ENCODE measurements around the gene NTF3.

GRCh38 chr12:5524769-5525436 lies 93.0 kb downstream of the NTF3 start:
- no peak for TF ChIP-seq TSHZ1 (tag by site-specific recombination; IDR thresholded peaks at IDR 0.05; ENCODE audit: borderline replicate concordance)
- TF ChIP-seq HOXA7 (CRISPR knock-in tag; IDR thresholded peaks at IDR 0.05; ENCODE audit: borderline replicate concordance): no peak
- no peak for TF ChIP-seq CTCF (tag by site-specific recombination; IDR thresholded peaks at IDR 0.05)
- no peak for TF ChIP-seq ZNF138 (tag by site-specific recombination; IDR thresholded peaks at IDR 0.05; ENCODE audit: borderline replicate concordance)
- no peak for TF ChIP-seq ZNF146 (tag by site-specific recombination; IDR thresholded peaks at IDR 0.05)
- no peak for TF ChIP-seq ZNF510 (tag by site-specific recombination; IDR thresholded peaks at IDR 0.05; ENCODE audit: insufficient replicate concordance)
- TF ChIP-seq ZNF785 (tag by site-specific recombination; IDR thresholded peaks at IDR 0.05): no peak
- no peak for TF ChIP-seq ZNF398 (tag by site-specific recombination; IDR thresholded peaks at IDR 0.05)
- TF ChIP-seq, protein P1, sequence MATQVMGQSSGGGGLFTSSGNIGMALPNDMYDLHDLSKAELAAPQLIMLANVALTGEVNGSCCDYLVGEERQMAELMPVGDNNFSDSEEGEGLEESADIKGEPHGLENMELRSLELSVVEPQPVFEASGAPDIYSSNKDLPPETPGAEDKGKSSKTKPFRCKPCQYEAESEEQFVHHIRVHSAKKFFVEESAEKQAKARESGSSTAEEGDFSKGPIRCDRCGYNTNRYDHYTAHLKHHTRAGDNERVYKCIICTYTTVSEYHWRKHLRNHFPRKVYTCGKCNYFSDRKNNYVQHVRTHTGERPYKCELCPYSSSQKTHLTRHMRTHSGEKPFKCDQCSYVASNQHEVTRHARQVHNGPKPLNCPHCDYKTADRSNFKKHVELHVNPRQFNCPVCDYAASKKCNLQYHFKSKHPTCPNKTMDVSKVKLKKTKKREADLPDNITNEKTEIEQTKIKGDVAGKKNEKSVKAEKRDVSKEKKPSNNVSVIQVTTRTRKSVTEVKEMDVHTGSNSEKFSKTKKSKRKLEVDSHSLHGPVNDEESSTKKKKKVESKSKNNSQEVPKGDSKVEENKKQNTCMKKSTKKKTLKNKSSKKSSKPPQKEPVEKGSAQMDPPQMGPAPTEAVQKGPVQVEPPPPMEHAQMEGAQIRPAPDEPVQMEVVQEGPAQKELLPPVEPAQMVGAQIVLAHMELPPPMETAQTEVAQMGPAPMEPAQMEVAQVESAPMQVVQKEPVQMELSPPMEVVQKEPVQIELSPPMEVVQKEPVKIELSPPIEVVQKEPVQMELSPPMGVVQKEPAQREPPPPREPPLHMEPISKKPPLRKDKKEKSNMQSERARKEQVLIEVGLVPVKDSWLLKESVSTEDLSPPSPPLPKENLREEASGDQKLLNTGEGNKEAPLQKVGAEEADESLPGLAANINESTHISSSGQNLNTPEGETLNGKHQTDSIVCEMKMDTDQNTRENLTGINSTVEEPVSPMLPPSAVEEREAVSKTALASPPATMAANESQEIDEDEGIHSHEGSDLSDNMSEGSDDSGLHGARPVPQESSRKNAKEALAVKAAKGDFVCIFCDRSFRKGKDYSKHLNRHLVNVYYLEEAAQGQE (tag by site-specific recombination; IDR thresholded peaks at IDR 0.05): no peak
- TF ChIP-seq ZNF629 (tag by site-specific recombination; IDR thresholded peaks at IDR 0.05): no peak
- no peak for TF ChIP-seq ZNF416 (tag by site-specific recombination; IDR thresholded peaks at IDR 0.05)
- TF ChIP-seq ZNF23 (tag by site-specific recombination; IDR thresholded peaks at IDR 0.05; ENCODE audit: borderline replicate concordance): no peak
